ENCODE results near the gene VAV3.
"Not testable (repeated sequence)": the region's sequence is repeated elsewhere in the genome, so short reads cannot be mapped to it uniquely, and the experiment has no call there.

Gene VAV3

GRCh38 chr1:107965110-107965991 lies at the start of gene VAV3:
Gene VAV3, minus strand, starts transcription at chr1:107965180. Its CDS starts 311 bp downstream, at chr1:107964869.
- DNase-seq: peak; percentile 81 to 87

- no peak for DNase-seq
Measured at GRCh38 chr1:108012553-108012952, 47.6 kb upstream of the VAV3 start.

GRCh38 chr1:108011295-108011694 lies 46.3 kb upstream of the VAV3 start:
- DNase-seq: peak; percentile 6 to 29

GRCh38 chr1:108010581-108010980 lies 45.6 kb upstream of the VAV3 start:
- no peak for DNase-seq

- DNase-seq: no peak
Measured at GRCh38 chr1:108009603-108010195, 44.7 kb upstream of the VAV3 start.

GRCh38 chr1:108007531-108007930 lies 42.6 kb upstream of the VAV3 start:
- DNase-seq: no peak

GRCh38 chr1:108007070-108007469 lies 42.1 kb upstream of the VAV3 start:
- no peak for DNase-seq

- not testable (repeated sequence) for DNase-seq
Measured at GRCh38 chr1:108004919-108005318, 39.9 kb upstream of the VAV3 start.

GRCh38 chr1:108000620-108001111 lies 35.7 kb upstream of the VAV3 start:
- no peak for DNase-seq

GRCh38 chr1:108000184-108000583 lies 35.2 kb upstream of the VAV3 start:
- DNase-seq: no peak

GRCh38 chr1:107997866-107998265 lies 32.9 kb upstream of the VAV3 start:
- no peak for DNase-seq

GRCh38 chr1:107993920-107994319 lies 28.9 kb upstream of the VAV3 start:
- DNase-seq: no peak

- no peak for DNase-seq
Measured at GRCh38 chr1:107992347-107992746, 27.4 kb upstream of the VAV3 start.

GRCh38 chr1:107991371-107992066 lies 26.5 kb upstream of the VAV3 start:
- DNase-seq: no peak

GRCh38 chr1:107990606-107991005 lies 25.6 kb upstream of the VAV3 start:
- no peak for DNase-seq

- no peak for DNase-seq
Measured at GRCh38 chr1:107981277-107981676, 16.3 kb upstream of the VAV3 start.

- no peak for DNase-seq
Measured at GRCh38 chr1:107979926-107980325, 14.9 kb upstream of the VAV3 start.

GRCh38 chr1:107979088-107979487 lies 14.1 kb upstream of the VAV3 start:
- DNase-seq: no peak

GRCh38 chr1:107976836-107977235 lies 11.9 kb upstream of the VAV3 start:
- no peak for DNase-seq

- DNase-seq: no peak
Measured at GRCh38 chr1:107976431-107976830, 11.5 kb upstream of the VAV3 start.

GRCh38 chr1:107975851-107976250 lies 10.9 kb upstream of the VAV3 start:
- DNase-seq: no peak

GRCh38 chr1:107974090-107974489 lies 9.1 kb upstream of the VAV3 start:
- DNase-seq: no peak

- no peak for DNase-seq
Measured at GRCh38 chr1:107972391-107973180, 7.6 kb upstream of the VAV3 start.

All from Kasumi-1 (cell line).